Measurements from ENCODE around the gene SLFN12L.

Gene SLFN12L

GRCh38 chr17:35432176-35433074 is 105.1 kb downstream of the SLFN12L start, which contains the start of gene SLFN12:
TSS of gene SLFN12 (minus strand) at chr17:35432500. CDS start at chr17:35423028, 9,472 bp downstream.
- DNase-seq, result no peak
- H3K4me3 Mint-ChIP-seq, result peak within 1 kb of the TSS; percentile 72
- peaks cover 9% of the 10 kb centered on the region for H3K9me3 Mint-ChIP-seq
- H3K27ac Mint-ChIP-seq, result no peak within 1 kb of the TSS
- H3K36me3 Mint-ChIP-seq (ENCODE audit: low read depth), result no peaks in the 10 kb centered on the region
- H3K27me3 Mint-ChIP-seq (ENCODE audit: low read depth, poor library complexity), result peaks cover 42% of the 10 kb centered on the region
- H3K4me1 Mint-ChIP-seq, result peaks cover 17% of the 10 kb centered on the region
- no peak for TF ChIP-seq CTCF (IDR thresholded peaks at IDR 0.05)

- DNase-seq, result no peak
- H3K4me3 Mint-ChIP-seq, result no peak overlapping the region
- H3K4me1 Mint-ChIP-seq, result peaks cover 17% of the 10 kb centered on the region
- peaks cover 43% of the 10 kb centered on the region for H3K27me3 Mint-ChIP-seq (ENCODE audit: low read depth, poor library complexity)
- no peak for TF ChIP-seq CTCF (IDR thresholded peaks at IDR 0.05)
- H3K9me3 Mint-ChIP-seq, result peaks cover 9% of the 10 kb centered on the region
- no peak overlapping the region for H3K27ac Mint-ChIP-seq
- H3K36me3 Mint-ChIP-seq (ENCODE audit: low read depth), result no peaks in the 10 kb centered on the region
These were observed 107.8 kb downstream of the SLFN12L start for GRCh38 chr17:35429702-35430101.

GRCh38 chr17:35428229-35428628 is 109.2 kb downstream of the SLFN12L start:
- Mint-ChIP-seq H3K36me3 (ENCODE audit: low read depth) (no peaks in the 10 kb centered on the region), H3K27me3 (ENCODE audit: low read depth, poor library complexity) (peaks cover 35% of the 10 kb centered on the region), H3K4me1 (peaks cover 10% of the 10 kb centered on the region), H3K27ac (no peak overlapping the region), H3K4me3 (no peak overlapping the region), H3K9me3 (peaks cover 9% of the 10 kb centered on the region)
- DNase-seq, result no peak
- TF ChIP-seq CTCF (IDR thresholded peaks at IDR 0.05), result no peak

GRCh38 chr17:35423761-35424160 is 113.7 kb downstream of the SLFN12L start:
- no peak for TF ChIP-seq CTCF (IDR thresholded peaks at IDR 0.05)
- H3K36me3 Mint-ChIP-seq (ENCODE audit: low read depth), result no peaks in the 10 kb centered on the region
- no peak for DNase-seq
- H3K9me3 Mint-ChIP-seq, result peaks cover 3% of the 10 kb centered on the region
- H3K27ac Mint-ChIP-seq, result no peak overlapping the region
- H3K27me3 Mint-ChIP-seq (ENCODE audit: low read depth, poor library complexity), result peaks cover 9% of the 10 kb centered on the region
- H3K4me1 Mint-ChIP-seq, result no peaks in the 10 kb centered on the region
- H3K4me3 Mint-ChIP-seq, result no peak overlapping the region

All from nephron progenitor cell (in vitro differentiated cells).